SKM-1 (cell line): ENCODE results near the gene PWWP2B.
A peak's percentile ranks its signal among the peaks of the same experiment; 100 is the strongest.
"Not testable (repeated sequence)": the region's sequence is repeated elsewhere in the genome, so short reads cannot be mapped to it uniquely, and the experiment has no call there.

Experiments used
- DNase-seq: peaks from one replicate; lab custom pipeline; 2025; ENCODE audit not compliant: unreplicated experiment; lab: John Stamatoyannopoulos, UW

Gene PWWP2B

GRCh38 chr10:132429281-132430230, 32.6 kb downstream of the PWWP2B start:
- DNase-seq, result no peak

GRCh38 chr10:132430231-132430743, 33.3 kb downstream of the PWWP2B start:
- DNase-seq, result no peak

- DNase-seq, result no peak
Observed at GRCh38 chr10:132430861-132431271, 33.9 kb downstream of the PWWP2B start.

GRCh38 chr10:132431537-132432175, 34.7 kb downstream of the PWWP2B start:
- DNase-seq, result no peak

GRCh38 chr10:132432176-132432540, 35.2 kb downstream of the PWWP2B start:
- no peak for DNase-seq

GRCh38 chr10:132433671-132434340, 36.8 kb downstream of the PWWP2B start:
- no peak for DNase-seq

GRCh38 chr10:132434405-132435005, 37.5 kb downstream of the PWWP2B start:
- DNase-seq, result peak; percentile 59

GRCh38 chr10:132435320-132435719, 38.3 kb downstream of the PWWP2B start:
- not testable (repeated sequence) for DNase-seq

GRCh38 chr10:132436096-132436495, 39.1 kb downstream of the PWWP2B start:
- DNase-seq, result not testable (repeated sequence)

- no peak for DNase-seq
Observed at GRCh38 chr10:132436861-132437410, 39.9 kb downstream of the PWWP2B start.

- DNase-seq, result no peak
Observed at GRCh38 chr10:132437541-132437950, 40.5 kb downstream of the PWWP2B start.

- DNase-seq, result no peak
Observed at GRCh38 chr10:132438091-132439024, 41.4 kb downstream of the PWWP2B start.

GRCh38 chr10:132439025-132439388, 42.0 kb downstream of the PWWP2B start:
- no peak for DNase-seq

GRCh38 chr10:132439424-132440163, 42.6 kb downstream of the PWWP2B start:
- no peak for DNase-seq

- no peak for DNase-seq
Observed at GRCh38 chr10:132440791-132441565, 44.0 kb downstream of the PWWP2B start.

- DNase-seq, result no peak
Observed at GRCh38 chr10:132441818-132442524, 45.0 kb downstream of the PWWP2B start.

- no peak for DNase-seq
Observed at GRCh38 chr10:132442636-132443035, 45.6 kb downstream of the PWWP2B start.

- DNase-seq, result peak; percentile 44
Observed at GRCh38 chr10:132443605-132443982, 46.6 kb downstream of the PWWP2B start.
